GM10847 (cell line): ENCODE results near the gene RAD18.

Source experiments
- POLR2A ChIP-seq: IDR thresholded peaks from 2 replicates; pipeline ENCODE4 v1.6.1; 2011; ENCODE audit not compliant: insufficient read length; ENCODE audit errors: extremely low read depth

RAD18 gene

GRCh38 chr3:8848696-8849131 lies 114.6 kb downstream of the RAD18 start:
- no peak for TF ChIP-seq POLR2A

- TF ChIP-seq POLR2A: no peak
These were observed 116.0 kb downstream of the RAD18 start for GRCh38 chr3:8847317-8847716.

GRCh38 chr3:8846176-8846575 lies 117.1 kb downstream of the RAD18 start:
- TF ChIP-seq POLR2A: no peak

GRCh38 chr3:8845641-8846040 lies 117.6 kb downstream of the RAD18 start:
- no peak for TF ChIP-seq POLR2A

GRCh38 chr3:8843347-8843746 lies 119.9 kb downstream of the RAD18 start:
- no peak for TF ChIP-seq POLR2A

- TF ChIP-seq POLR2A: no peak
These were observed 121.0 kb downstream of the RAD18 start for GRCh38 chr3:8842293-8842692.

- no peak for TF ChIP-seq POLR2A
These were observed 121.8 kb downstream of the RAD18 start for GRCh38 chr3:8841472-8841871.

- TF ChIP-seq POLR2A: no peak
These were observed 122.7 kb downstream of the RAD18 start for GRCh38 chr3:8840556-8840955.

GRCh38 chr3:8839607-8840325 lies 123.5 kb downstream of the RAD18 start:
- TF ChIP-seq POLR2A: no peak

- TF ChIP-seq POLR2A: no peak
These were observed 124.4 kb downstream of the RAD18 start for GRCh38 chr3:8838765-8839423.

GRCh38 chr3:8838234-8838633 lies 125.0 kb downstream of the RAD18 start:
- TF ChIP-seq POLR2A: no peak

- TF ChIP-seq POLR2A: no peak
These were observed 126.1 kb downstream of the RAD18 start for GRCh38 chr3:8837162-8837561.

GRCh38 chr3:8836096-8836495 lies 127.2 kb downstream of the RAD18 start:
- TF ChIP-seq POLR2A: no peak

GRCh38 chr3:8835385-8835784 lies 127.9 kb downstream of the RAD18 start:
- TF ChIP-seq POLR2A: no peak

GRCh38 chr3:8834974-8835373 lies 128.3 kb downstream of the RAD18 start:
- TF ChIP-seq POLR2A: no peak

GRCh38 chr3:8827641-8828040 lies 135.6 kb downstream of the RAD18 start:
- TF ChIP-seq POLR2A: no peak
